Ascending aorta (tissue), 2 donors: ENCODE data around the gene PNRC2. TPM values are rescaled to one million over a fixed set of nuclear protein-coding genes. Genes with fewer than 3 reads are reported as not detected.
"Not testable (repeated sequence)": the region's sequence is repeated elsewhere in the genome, so short reads cannot be mapped to it uniquely, and the experiment has no call there.

Source experiments
- DNase-seq, 2 donors: peaks; one replicate each; pipeline ENCODE4 v3.0.0-alpha.2; 2019; ENCODE audit warnings: low spot score in 2 of 2
- H3K27ac ChIP-seq, 2 donors: fragments of 200-600 bp; sonication (generic); one replicate each; pipeline ENCODE4 v1.5.1; 2016 to 2017; ENCODE audit warnings: mild to moderate bottlenecking in 1 of 2
- H3K27me3 ChIP-seq: fragments of 200-600 bp; sonication (generic); one replicate; pipeline ENCODE4 v1.5.1; 2017
- H3K36me3 ChIP-seq, 2 donors: fragments of 200-600 bp; sonication (generic); one replicate each; pipeline ENCODE4 v1.5.1; 2016
- H3K4me1 ChIP-seq, 2 donors: fragments of 200-600 bp; sonication (generic); one replicate each; pipeline ENCODE4 v1.5.1; 2016 to 2017; ENCODE audit warnings: mild to moderate bottlenecking in 1 of 2
- H3K4me3 ChIP-seq, 2 donors: fragments of 200-600 bp; sonication (generic); one replicate each; pipeline ENCODE4 v1.5.1; 2016 to 2017; ENCODE audit warnings: mild to moderate bottlenecking in 1 of 2
- H3K9me3 ChIP-seq, 2 donors: fragments of 200-600 bp; sonication (generic); one replicate each; pipeline ENCODE4 v1.5.1; 2016
- CTCF ChIP-seq, 3 experiments: fragments of 200-600 bp in 2 of 3; fragments of 450-650 bp in 1 of 3; sonication (generic) in 2 of 3; IDR thresholded peaks; one replicate each; pipeline ENCODE4 v1.5.1; 2016 to 2019; ENCODE audit warnings: antibody characterized with exemption in 3 of 3, mild to moderate bottlenecking in 1 of 3, moderate library complexity in 1 of 3
- intact Hi-C: fragments of 100-400 bp; cut with DNase I; formaldehyde crosslinking; loops from one replicate; pipeline ENCODE4 v1.15.1; 2023
- total RNA-seq: library from RNA; depleted of rRNA; stranded (reverse); fragments of >200 nt; gene quantifications from one replicate; pipeline ENCODE4 v1.1.0, GENCODE V29; 2016

PNRC2 gene
- total RNA-seq, 1 donor from 2014 or later: 62.7 TPM

- H3K36me3 ChIP-seq: peaks cover 0 to 10% of the 10 kb centered on the region in 2 donors
Observed at GRCh38 chr1:23957096-23957495, 2.5 kb upstream of the PNRC2 start.

GRCh38 chr1:23958040-23958809, 1.4 kb upstream of the PNRC2 start:
- H3K9me3 ChIP-seq, H3K4me1 ChIP-seq, H3K36me3 ChIP-seq, DNase-seq, H3K27me3 ChIP-seq: not testable (repeated sequence)
- Histone ChIP-seq H3K4me3 (peak overlapping the region; percentile 76 to 81), H3K27ac (peak overlapping the region; percentile 97 to 98)
- intact Hi-C loops: loop anchor here (2.0 to 10.0 kb wide), 3 partner anchors 63 to 157 kb away; partner anchors contain the start of genes FUCA1 and MYOM3

More at GRCh38 chr1:23957096-23957495, 2.5 kb upstream of the PNRC2 start:
- Histone ChIP-seq H3K4me3 (no peak overlapping the region), H3K4me1 (peaks cover 0 to 10% of the 10 kb centered on the region in 2 donors), H3K27me3 (no peaks in the 10 kb centered on the region), H3K9me3 (no peaks in the 10 kb centered on the region), H3K27ac (peak overlapping the region in 1 of 2 donors; percentile 45)
- intact Hi-C loops: loop anchor here (10.0 kb wide), 1 partner anchor 158 kb away; the partner anchor contains the start of gene MYOM3
- no peak for TF ChIP-seq CTCF (IDR thresholded peaks at IDR 0.05)
- DNase-seq: no peak

GRCh38 chr1:23958810-23959460, 693 bp upstream of the PNRC2 start:
- Histone ChIP-seq H3K27me3 (no peaks in the 10 kb centered on the region), H3K27ac (peak overlapping the region; percentile 97 to 98), H3K36me3 (peaks cover 7 to 12% of the 10 kb centered on the region in 2 donors), H3K9me3 (no peaks in the 10 kb centered on the region), H3K4me3 (peak overlapping the region; percentile 76 to 81), H3K4me1 (peaks cover 0 to 7% of the 10 kb centered on the region in 2 donors)
- intact Hi-C loops: loop anchor here (1.0 to 10.0 kb wide), 6 partner anchors 39 to 159 kb away; partner anchors contain the start of genes FUCA1, GALE and MYOM3
- peak; percentile 16 to 57 (median 35) for TF ChIP-seq CTCF (IDR thresholded peaks at IDR 0.05)
- DNase-seq: peak; percentile 88 to 95

GRCh38 chr1:23960291-23961020, 828 bp downstream of the PNRC2 start:
- Histone ChIP-seq H3K36me3 (peaks cover 15 to 16% of the 10 kb centered on the region in 2 donors), H3K27ac (peak overlapping the region; percentile 97 to 98), H3K4me3 (peak overlapping the region; percentile 76 to 81), H3K9me3 (no peaks in the 10 kb centered on the region), H3K27me3 (no peaks in the 10 kb centered on the region), H3K4me1 (peaks cover 0 to 12% of the 10 kb centered on the region in 2 donors)
- no peak for DNase-seq
- intact Hi-C loops: loop anchor here (1.0 kb wide), 1 partner anchor 20 kb away; the partner anchor contains the start of gene SRSF10
- no peak for TF ChIP-seq CTCF (IDR thresholded peaks at IDR 0.05)

- Histone ChIP-seq H3K4me3 (no peak overlapping the region), H3K36me3 (peaks cover 15 to 30% of the 10 kb centered on the region in 2 donors), H3K9me3 (no peaks in the 10 kb centered on the region), H3K27me3 (no peaks in the 10 kb centered on the region), H3K27ac (peak overlapping the region in 1 of 2 donors; percentile 62), H3K4me1 (peaks cover 0 to 8% of the 10 kb centered on the region in 2 donors)
- TF ChIP-seq CTCF (IDR thresholded peaks at IDR 0.05): no peak
- intact Hi-C loops: no loop called here
- DNase-seq: no peak
Observed at GRCh38 chr1:23963617-23964234, 4.1 kb downstream of the PNRC2 start.
